DMS 273 treated with DMSO at 0.1 percent for 48 hours (cell line): Measurements from ENCODE around the gene RPS6KA1.
"Not testable (repeated sequence)": the region's sequence is repeated elsewhere in the genome, so short reads cannot be mapped to it uniquely, and the experiment has no call there.

ENCODE experiments used
- DNase-seq: peaks from one replicate; lab custom pipeline; 2025; lab: John Stamatoyannopoulos, UW

RPS6KA1 gene

DNA sequence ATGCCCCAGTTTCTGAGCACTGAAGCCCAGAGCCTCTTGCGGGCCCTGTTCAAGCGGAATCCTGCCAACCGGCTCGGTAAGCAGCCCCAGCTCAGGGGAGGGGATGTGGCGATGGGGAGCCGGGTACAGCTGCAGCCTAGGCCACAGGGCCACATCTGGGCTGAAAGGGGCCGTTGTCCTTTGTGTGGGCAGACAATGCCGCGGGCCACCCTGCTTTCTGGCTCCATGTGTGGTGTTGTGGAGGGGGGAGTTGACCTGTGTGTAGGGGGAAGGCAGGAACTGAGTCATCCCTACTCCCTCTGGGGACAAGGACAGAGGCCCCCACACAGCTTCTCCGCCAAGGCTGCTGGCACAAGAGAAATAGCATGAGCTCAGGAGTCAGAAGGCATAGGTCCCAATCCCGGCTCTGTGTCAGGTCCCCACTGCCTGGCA is 26.0 kb downstream of the RPS6KA1 start:
- no peak for DNase-seq

DNA sequence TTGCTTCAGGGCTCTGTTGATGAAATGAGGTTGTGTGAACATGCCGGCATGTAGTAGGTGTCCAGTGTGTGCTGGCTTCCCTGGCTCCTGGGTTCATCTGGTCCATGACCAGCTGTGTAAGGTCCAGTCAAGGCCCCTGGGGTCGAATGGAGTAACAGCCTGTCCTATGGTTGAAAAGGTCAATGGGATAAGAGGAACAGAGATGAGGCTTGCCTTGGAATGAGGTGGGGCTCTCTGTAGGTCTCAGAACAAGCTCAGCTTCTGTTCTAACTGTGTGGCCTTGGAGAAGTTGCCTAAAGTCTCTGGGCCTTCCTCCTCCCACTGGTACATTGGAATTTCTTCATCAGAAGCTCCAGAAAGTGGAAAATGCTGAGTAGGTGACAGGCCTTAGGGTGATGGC is 26.6 kb downstream of the RPS6KA1 start:
- DNase-seq: no peak

DNA sequence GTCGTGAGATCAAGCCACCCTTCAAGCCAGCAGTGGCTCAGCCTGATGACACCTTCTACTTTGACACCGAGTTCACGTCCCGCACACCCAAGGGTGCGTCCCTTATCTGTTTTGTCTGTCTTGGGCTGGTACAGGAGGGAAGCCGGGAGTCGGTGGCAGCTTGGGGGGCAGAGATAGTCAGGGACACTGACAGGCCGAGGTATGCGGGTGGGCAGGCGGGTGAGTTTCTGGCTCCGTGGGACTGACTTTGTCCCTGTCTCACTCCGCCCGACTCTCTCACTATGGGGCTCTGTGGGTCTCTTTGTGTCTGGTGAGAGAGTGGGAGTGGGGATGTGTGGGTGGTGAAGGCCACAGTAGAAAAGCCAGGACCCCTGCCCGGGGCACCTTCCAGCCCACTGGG is 27.4 kb downstream of the RPS6KA1 start:
- no peak for DNase-seq

DNA sequence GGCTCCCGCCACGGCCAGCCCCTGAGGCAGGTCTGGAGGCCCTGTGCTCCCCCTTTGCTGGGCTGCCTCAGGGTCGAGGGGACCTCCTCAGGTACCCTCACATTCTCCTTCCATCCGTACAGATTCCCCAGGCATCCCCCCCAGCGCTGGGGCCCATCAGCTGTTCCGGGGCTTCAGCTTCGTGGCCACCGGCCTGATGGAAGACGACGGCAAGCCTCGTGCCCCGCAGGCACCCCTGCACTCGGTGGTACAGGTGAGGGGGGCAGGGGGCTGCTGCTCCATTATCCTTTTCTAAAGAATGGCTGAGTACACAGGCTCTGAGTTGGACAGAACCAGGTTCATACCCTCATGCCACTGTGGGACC is 29.1 kb downstream of the RPS6KA1 start:
- no peak for DNase-seq

DNA sequence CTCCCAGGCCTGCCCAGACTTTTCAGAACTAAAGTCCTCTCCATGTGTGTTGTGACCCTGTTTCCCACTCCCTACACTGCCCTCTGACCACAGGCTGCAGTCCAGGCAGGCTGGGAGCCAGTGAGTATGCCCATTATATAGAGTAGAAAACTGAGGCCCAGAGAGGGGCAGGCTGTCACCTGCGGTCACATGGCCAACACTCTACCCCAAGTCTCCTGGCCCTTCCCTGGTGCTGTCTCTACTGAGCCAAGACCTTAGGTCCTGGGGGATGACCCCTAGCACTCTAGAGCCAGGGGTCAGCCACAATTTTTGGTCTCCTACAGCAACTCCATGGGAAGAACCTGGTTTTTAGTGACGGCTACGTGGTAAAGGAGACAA is 30.8 kb downstream of the RPS6KA1 start:
- DNase-seq: no peak

DNA sequence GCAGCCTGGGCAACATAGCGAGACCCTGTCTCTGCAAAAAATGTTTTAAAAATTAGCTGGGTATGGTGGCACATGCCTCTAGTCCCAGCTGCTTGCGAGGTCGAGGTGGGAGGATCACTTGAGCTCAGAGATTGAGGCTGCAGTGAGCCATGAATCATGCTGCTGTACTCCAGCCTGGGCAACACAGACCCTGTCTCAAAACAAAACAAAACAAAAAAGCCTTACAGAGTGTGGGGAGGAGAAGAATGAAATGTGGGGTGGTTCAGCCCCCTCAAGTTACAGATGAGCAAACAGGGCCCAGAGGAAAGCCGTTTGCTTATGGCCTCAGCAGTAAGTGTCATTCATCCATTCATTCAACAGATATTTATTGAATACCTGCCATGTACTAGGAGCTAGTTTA is 40.7 kb downstream of the RPS6KA1 start:
- DNase-seq: no peak

DNA sequence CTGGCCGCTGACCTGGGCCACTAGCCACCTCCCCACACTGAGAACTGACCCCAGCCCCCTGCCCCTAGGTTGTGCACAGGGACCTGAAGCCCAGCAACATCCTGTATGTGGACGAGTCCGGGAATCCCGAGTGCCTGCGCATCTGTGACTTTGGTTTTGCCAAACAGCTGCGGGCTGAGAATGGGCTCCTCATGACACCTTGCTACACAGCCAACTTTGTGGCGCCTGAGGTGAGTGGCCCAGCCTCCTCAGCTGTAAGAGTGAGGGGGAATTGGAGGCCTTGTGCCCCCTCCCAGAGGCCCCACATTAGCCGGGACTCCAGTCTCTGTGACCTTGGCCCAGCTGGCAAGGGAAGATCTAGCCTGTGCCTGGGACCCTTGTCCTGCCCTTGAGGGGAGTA is 41.8 kb downstream of the RPS6KA1 start:
- DNase-seq: no peak

DNA sequence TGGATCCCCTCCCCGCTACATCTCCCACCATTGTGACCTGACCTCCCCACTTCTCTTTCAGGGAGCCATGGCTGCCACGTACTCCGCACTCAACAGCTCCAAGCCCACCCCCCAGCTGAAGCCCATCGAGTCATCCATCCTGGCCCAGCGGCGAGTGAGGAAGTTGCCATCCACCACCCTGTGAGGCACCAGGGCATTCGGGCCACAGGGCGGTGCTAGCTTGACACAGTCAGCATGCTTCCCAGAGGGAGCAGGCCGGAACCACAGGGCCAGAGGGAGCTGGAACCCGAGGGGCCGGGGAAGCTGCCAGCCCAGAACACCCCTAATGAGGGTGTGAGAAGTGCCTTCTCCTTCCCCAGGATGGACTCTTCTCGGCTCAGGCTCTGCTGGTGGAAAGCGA is 44.5 kb downstream of the RPS6KA1 start:
- DNase-seq: no peak

DNA sequence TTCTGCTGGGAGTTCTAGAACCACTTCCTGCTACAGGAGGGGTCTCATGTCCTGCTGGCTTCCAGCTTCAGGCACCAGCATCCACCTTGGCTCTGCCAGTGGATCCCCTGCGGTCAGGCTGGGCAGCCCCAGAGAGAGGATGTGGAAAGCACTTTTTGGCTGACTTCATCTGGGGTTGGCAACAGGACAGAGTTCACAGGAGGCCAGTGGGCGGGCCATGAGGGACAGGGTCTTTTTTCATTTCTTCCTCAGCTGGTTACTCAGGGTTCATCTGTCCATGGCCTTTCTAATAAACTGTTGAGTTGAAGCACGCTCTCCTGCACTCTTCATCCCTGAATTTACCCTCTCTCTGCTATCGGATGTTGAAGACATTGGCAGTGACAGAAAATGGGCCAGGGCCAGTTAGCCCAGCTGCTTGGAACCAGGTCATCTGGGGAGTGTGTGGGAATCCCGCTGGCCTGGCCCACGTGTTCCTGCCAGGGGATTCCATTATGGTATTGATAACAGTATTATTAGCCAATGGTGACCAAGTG is 45.2 kb downstream of the RPS6KA1 start:
- no peak for DNase-seq

DNA sequence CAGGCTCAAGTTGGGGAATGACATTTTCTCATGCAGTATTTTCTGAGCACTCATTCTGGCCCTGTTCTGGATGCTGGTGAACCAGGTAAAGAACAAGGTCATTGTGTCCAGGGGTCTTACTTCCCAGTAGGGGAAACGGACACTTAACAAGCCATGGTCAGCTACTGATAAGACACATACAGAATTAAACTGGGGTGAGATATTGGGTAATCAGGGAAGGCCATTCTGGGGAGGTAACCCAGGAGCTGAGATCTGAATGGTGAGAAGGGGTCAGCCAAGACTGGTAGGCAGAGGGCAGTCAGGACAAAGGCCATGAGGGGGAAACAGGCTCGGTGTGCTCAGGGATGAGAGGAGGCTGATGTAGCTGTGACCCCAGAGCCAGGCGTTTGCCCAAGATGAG is 45.8 kb downstream of the RPS6KA1 start:
- DNase-seq: no peak

DNA sequence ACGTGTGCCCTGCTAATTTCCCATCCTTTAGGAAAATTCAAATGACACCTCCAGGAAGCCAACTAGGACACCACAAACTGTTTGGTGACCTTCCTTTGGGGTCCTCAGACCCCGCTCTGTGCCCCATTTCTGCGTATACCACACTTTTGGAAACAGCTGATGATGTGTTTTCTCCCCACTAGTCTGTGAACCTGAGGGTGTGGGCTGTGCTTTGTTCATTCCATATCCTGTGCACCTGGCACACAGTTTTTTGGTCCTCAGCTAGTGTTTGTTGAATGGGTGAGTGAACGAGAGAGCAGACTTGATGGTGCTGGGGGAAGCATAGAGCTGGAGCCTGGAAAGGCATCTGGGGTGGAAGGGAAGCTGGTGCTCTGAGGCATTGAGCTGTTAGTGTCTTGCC is 48.6 kb downstream of the RPS6KA1 start:
- no peak for DNase-seq

DNA sequence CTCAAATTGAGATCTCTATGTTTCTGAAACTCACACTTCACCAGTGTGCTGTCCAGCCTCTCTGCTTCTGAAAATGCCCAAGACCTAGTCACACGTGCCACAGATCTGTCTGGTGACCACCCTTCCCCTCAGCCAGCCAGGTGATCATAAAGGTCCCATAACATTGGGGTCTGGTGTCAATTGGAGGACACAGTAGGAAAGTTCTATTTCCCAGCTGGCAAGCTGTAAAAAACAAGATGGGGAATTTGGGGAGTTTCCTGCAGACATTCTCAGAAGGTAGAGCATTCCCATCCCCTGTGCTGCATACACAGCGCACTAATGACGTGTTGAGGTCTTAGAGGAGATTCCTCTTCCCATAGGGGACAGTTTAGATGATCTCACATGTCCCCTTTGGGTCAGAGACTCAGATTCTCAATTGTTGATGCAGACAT is 50.1 kb downstream of the RPS6KA1 start:
- no peak for DNase-seq

DNA sequence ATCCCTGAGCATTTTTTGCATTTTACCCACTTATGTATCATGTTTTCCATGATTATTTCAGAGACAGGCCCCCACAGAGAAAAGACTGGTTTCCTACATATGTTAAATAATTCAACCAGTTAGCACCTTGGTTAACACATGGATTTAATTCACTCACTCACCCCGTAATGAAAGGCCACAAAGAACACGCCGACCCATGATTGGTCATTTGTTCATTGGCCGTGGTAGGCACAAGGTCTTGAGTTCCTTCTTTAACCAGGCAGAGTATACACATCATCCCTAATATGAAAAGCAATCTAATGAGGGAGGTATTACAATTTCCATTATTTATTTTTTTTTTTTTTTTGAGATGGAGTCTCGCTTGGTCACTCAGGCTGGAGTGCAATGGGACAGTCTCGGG is 50.6 kb downstream of the RPS6KA1 start:
- no peak for DNase-seq

DNA sequence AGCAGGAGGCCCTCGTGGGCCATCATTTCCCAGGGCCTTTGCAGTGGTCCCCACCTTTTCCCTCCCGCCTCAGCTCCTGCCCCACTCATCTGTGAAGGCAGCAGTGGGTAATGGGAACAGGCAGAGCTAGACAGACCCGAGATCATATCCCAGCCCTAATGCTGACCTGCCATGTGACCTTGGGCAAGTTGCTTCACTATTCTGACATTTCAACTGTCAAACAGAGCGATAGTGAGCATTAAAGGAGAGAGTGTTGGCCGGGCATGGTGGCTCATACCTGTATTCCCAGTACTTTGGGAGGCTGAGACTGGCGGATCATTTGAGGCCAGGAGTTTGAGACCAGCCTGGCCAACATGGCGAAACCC is 51.7 kb downstream of the RPS6KA1 start:
- DNase-seq: no peak

DNA sequence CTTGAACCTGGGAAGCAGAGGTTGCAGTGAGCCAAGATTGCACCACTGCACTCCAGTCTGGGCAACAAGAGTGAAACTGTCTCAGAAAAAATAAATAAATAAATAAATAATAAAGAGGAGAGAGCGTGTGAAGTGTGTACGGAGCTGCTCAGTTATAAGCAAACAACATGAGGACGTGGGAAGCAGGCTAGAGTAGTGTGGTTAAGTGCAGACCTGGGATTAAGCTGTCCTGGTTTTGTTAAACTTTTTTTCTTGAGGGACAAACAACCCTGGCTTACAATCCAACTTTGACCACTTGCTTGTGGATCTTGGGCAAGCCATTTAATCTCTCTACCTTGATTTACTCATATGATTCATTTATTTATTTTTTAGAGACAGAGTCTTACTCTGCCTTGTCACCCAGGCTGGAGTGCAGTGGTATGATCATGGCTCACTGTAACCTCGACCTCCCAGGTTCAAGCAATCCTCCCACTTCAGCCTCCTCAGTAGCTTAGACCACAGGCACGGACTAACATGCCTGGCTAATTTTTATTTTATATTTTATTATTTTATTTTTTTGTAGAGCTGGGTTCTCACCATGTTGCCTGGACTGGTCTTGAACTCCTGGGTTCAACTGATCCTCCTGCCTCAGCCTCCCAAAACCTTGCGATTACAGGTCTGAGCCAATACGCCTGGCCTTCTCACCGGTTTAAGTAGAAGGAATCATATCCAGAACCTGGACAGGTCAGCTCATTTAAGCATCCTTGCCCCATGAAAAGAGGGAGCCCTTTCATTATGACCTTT is 52.7 kb downstream of the RPS6KA1 start:
- no peak for DNase-seq

DNA sequence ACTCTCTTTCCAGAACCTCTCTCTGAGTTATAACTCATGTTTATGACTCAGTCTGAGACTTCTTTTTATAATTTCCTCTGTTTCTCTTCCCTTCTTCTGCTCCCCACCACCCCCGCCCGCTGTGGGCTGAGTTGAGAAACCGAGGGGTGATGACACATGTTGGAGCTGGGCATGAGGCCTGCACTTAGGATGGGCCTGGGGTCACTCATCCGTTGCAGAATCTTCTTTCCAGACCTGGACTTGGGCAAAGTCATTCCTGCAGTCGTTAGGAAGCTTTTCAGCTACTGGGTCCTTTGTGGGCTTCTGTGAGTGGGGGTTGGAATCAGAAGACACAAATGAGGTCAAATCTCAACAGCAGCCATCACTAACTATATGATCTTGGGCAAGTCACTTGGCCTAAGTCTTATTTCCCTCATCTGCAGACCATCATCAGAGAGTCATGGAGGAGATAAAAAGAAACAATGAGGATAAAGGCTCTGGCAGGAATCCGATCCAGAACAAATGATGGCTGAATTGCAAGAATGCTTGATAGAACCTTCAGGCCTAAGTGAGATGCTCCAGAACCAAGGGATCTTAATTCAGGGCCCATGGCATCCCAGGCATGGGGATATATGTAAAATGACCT is 53.4 kb downstream of the RPS6KA1 start:
- no peak for DNase-seq

DNA sequence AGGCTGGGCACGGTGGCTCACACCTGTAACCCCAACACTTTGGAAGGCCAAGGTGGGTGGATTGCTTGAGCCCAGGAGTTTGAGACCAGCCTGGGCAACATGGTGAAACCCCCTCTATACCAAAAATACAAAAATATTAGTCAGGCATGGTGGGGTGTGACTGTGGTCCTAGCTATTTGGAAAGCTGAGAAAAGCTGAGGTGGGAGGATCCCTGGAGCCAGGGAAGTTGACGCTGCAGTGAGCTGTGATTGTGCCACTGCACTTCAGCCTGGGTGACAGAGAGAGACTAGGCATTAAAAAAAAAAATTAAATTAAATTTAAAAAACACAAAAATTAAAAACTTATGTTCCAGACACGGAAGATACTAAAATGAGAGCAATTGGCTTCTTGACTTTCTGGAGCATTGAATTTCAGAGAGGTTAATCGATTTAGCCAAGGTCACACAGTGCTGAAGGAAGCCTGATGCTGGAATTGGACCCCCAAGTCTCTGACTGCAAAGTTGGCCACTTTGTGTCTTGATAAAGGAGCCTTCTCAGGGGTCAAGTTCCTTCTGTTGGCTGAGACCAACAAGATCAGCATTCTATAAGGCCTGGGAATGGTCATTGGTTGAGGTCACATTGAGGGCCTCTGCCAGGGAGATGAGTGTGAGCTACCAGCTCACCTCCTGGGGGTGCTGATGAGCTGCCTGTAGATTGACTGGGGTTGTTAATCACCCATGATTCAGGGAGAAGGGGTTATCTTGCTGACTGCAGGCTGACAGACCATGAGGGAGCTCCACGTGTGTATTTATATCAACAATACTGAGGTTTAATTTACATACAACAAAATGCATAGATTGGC is 54.3 kb downstream of the RPS6KA1 start:
- DNase-seq: no peak

DNA sequence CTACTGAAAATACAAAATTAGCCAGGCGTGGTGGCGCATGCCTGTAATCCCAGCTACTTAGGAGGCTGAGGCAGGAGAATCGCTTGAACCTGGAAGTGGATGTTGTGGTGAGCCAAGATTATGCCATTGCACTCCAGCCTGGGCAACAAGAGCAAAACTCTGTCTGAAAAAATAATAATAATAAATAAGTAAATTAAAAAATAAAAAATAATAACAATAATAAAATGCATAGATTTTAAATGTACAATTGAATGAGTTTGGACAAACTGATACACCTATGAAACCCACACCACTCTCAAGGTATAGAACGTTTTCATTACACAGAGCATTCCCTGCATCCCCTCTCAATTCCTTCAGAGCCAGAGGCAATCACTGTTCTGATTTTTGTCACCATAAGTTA is 55.0 kb downstream of the RPS6KA1 start:
- not testable (repeated sequence) for DNase-seq

DNA sequence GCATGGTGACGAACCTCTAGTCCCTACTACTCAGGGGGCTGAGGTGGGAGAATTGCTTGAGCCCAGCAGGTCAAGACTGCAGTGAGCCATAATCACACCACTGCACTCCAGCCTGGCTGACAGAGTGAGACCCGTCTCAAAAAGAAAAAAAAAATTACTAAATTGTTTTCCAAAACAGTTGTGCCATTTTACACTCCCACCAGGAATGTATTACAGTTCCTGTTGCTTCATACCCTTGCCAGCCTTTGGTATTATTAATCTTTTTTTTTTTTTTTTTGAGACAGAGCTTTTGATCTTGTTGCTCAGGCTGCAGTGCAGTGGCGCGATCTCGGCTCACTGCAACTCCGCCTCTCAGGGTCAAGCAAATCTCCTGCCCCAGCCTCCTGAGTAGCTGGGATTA is 55.9 kb downstream of the RPS6KA1 start:
- no peak for DNase-seq

DNA sequence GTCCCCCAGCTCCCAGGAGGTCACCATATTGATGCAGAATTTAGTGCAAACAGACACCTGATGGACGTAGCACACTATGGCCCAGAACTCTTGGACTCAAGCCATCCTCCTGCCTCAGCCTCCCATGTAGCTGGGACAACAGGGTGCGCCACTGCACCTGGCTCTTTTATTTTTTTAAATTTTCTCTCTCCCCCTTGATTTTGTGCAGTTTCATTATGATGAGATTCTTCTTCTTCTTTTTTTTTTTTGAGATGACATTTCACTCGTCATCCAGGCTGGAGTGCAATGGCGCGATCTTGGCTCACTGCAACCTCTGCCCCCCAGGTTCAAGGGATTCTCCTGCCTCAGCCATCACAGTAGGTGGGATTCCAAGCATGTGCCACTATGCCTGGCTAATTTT is 63.8 kb downstream of the RPS6KA1 start:
- no peak for DNase-seq

DNA sequence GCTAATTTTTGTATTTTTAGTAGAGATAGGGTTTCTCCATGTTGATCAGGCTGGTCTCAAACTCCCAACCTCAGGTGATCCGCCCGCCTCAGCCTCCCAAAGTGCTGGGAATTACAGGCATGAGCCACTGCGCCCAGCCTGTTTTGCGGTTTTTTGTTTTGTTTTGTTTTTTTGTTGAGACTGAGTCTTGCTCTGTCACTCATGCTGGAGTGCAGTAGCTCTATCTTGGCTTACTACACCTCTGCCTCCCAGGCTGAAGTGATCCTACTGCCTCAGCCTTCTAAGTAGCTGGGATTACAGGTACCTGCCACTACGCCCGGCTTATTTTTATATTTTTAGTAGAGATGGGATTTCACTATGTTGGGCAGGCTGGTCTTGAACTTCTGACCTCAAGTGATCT is 65.0 kb downstream of the RPS6KA1 start:
- DNase-seq: not testable (repeated sequence)

DNA sequence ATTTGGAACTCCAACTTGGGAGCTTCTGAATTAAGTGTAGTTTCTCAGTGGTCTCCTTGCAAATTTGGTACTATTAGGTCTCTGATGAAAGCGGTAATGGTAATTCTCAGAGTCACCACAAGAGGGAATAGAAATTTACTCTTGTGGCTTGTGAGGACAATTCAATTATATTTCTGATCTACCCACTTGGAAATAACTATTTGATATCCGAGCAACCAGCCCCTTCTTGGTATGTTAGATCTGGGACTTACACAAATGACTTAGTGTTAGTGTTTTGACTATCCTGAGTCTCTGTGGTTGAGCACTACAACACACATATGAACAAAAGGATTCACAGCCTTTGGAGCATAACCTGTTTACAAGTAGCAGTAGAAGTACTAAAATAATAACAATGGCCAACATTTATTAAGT is 68.1 kb downstream of the RPS6KA1 start:
- peak; percentile 7 for DNase-seq

DNA sequence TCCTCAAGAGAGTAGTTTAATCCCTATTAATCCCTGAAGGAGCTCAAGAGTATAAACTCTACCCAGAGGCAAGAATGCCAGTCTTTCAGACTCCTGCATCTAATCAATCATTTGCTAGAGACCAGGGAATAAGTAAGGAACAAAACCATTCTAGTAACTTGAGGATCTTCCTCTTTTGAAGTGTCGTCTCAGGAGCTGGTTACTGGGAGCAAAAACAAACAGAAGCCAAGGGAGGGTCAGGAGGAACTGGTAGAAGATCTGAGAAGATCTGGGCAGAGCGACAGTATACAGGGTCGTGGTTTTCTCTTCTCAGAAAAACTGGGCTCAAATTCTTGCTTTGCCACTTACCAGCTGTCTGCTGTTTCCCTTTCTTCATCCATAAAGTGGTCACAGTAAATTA is 69.3 kb downstream of the RPS6KA1 start:
- no peak for DNase-seq
